ENCODE results near the gene ATP1B2.
"Not testable (repeated sequence)": the region's sequence is repeated elsewhere in the genome, so short reads cannot be mapped to it uniquely, and the experiment has no call there.

Gene ATP1B2

DNA sequence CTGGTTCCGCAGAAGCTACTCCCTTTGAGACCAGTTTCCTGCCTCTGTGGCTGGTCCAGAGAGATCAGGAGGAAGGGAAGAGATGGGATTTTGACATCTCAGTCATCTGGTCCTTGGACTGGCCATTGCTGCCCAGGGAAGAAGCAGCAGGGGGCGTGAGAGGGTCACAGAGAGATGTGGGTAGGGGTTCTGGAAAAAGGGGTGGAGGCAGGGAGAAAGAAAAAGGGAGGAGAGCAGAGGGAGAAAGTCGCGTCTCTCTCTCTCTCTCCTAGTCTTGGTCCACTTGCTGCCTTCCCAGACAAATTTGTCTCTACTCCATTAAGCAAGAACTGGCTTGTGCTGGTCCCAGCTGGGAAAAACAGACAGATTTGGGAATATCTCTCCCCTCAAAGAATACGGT, 16.3 kb upstream of the ATP1B2 start:
- DNase-seq (ENCODE audit: low read depth) = peak; percentile 56

- no peak for DNase-seq (ENCODE audit: low read depth)
Observed at GRCh38 chr17:7636163-7636562, 14.6 kb upstream of the ATP1B2 start.

DNA sequence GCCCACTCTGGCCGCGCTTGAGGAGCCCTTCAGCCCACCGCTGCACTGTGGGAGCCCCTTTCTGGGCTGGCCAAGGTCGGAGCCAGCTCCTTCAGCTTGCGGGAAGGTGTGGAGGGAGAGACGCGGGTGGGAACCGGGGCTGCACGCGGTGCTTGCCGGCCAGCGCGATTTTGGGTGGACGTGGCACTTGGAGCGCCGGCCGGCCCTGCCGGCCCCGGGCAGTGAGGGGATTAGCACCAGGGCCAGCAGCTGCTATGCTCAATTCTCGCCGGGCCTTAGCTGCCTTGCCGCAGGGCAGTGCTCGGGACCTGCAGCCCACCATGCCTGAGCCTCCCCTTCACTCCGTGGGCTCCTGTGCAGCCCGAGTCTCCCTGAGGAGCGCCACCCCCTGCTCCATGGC, 9.9 kb upstream of the ATP1B2 start:
- no peak for DNase-seq (ENCODE audit: low read depth)

DNA sequence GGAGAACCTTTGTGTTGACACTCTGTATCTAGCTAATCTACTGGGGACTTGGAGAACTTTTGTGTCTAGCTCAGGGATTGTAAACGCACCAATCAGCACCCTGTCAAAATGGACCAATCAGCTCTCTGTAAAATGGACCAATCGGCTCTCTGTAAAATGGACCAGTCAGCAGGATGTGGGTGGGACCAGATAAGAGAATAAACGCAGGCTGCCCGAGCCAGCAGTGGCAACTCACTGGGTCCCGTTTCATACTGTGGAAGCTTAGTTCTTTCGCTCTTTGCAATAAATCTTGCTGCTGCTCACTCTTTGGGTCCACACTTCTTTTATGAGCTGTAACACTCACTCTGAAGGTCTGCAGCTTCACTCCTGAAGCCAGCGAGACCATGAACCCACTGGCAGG, 9.1 kb upstream of the ATP1B2 start:
- DNase-seq (ENCODE audit: low read depth) = not testable (repeated sequence)

DNA sequence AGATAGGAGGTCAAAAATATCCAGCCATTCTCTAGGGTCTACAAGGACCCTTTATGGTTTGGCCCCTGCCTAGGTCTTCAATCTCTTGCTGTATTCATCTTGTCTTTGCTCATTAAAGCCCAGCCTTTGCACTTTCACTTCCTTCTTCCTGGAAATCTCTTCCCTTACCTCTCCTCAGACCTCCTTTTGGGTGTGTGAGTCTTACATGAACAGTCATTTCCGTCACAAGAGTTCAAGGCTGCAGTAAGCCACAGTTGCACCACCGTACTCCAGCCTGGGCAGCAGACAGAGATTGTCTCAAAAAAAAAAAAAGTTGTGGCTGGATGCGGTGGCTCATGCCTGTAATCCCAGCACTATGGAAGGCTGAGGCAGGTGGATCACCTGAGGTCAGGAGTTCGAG, 6.0 kb upstream of the ATP1B2 start:
- DNase-seq (ENCODE audit: low read depth) = peak; percentile 14

- DNase-seq (ENCODE audit: low read depth) = no peak
Observed at GRCh38 chr17:7646457-7646856, 4.3 kb upstream of the ATP1B2 start.

GRCh38 chr17:7647018-7647417, 3.7 kb upstream of the ATP1B2 start:
- no peak for DNase-seq (ENCODE audit: low read depth)

DNA sequence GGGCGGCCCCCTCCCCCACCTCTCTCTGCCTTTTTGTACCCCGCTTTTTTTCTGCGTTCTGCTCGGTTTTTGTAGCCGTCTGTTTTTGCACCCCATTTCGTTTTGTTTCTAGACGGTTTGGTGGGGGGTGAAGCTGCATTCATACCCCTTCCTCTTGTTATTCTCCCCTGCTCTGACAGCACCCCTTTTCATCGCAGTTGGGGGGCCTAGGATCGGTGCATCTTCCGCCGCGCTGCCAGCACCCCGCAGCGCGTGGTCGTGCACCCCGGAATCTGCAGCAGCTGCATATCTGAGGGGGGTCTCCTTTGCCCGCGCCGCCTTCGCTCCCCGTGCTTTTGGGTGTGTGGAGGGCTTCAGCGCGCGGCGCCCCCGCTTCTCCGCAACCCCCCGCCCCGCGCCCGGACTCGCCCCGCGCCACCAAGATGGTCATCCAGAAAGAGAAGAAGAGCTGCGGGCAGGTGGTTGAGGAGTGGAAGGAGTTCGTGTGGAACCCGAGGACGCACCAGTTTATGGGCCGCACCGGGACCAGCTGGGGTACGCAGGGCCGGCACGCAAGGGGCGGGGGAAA, 455 bp downstream of the ATP1B2 start:
- DNase-seq (ENCODE audit: low read depth) = no peak

- no peak for DNase-seq (ENCODE audit: low read depth)
Observed at GRCh38 chr17:7651665-7652387, 1.1 kb downstream of the ATP1B2 start.

- no peak for DNase-seq (ENCODE audit: low read depth)
Observed at GRCh38 chr17:7652388-7653356, 1.9 kb downstream of the ATP1B2 start.

GRCh38 chr17:7654832-7655540, 4.3 kb downstream of the ATP1B2 start:
- no peak for DNase-seq (ENCODE audit: low read depth)

GRCh38 chr17:7655541-7655840, 4.8 kb downstream of the ATP1B2 start:
- no peak for DNase-seq (ENCODE audit: low read depth)

DNA sequence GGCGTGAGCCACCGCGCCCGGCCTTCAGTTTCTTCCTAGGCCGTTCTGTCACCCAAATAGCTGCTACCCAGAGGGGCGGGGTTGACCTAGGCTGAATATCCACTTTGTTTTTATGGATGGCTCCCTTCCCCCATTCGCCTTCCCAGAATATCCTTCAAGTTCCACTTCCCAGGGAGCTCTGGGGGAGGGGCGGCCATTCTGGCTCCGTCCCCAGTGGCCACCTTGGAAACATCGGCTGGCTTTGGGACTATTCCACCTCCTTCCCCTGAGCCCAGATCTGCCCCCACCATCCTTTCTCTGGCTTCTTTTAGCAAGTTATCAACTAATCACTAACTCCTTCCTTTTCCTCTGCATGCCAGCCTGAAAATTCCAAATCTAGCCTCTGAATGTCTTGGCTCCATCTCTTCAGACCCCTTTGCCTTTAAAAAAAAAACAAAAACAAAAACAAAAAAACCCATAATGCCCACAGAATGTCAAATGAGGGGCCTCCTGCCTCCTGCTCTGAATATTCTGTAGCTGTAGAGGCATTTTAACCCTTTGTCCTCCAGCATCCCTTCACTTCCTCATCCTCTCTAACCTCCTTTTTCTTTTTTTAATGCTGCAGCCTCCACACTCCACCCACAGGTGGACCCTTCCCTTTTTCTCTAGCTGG, 6.4 kb downstream of the ATP1B2 start:
- no peak for DNase-seq (ENCODE audit: low read depth)

DNA sequence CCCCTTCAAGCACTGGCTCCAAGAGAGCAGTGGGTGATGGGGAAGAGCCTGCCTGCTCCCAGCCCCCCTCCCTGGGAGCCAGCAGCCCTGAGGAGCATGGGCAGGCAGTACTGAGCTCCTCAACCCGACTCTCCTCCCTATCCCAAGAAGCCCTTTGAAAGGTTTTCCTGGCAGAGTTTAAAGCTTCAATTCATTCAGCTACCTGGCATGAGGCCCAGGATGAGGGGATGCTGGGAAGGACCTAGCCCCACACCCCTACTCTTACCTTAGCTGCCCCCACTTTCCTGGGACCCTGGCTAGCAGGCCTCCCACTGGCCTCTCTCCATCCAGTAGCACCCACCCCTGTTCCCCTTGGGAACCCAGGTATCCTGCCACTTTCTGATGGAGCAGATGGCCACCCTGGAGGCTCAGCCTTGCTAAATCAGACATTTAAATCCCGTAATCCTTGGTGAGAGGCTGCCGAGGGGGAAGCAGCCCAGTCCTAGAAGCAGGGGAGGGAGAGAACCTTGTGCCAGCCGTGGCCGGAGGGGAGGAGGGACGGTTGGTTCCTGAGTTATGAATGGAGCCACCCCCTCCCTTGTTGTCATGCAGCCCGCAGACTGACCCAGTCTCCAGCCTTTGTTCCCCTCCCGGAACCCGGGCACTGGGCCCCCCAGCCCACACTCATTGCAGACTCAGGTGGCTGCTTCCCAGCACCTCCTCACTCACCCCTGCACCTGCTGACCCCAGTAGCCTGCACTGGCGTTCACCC, 17.1 kb downstream of the ATP1B2 start:
- no peak for DNase-seq (ENCODE audit: low read depth)

GRCh38 chr17:7668482-7668881, 17.8 kb downstream of the ATP1B2 start:
- no peak for DNase-seq (ENCODE audit: low read depth)

- DNase-seq (ENCODE audit: low read depth) = no peak
Observed at GRCh38 chr17:7673239-7673638, 22.5 kb downstream of the ATP1B2 start.

- DNase-seq (ENCODE audit: low read depth) = no peak
Observed at GRCh38 chr17:7674934-7675333, 24.2 kb downstream of the ATP1B2 start.

DNA sequence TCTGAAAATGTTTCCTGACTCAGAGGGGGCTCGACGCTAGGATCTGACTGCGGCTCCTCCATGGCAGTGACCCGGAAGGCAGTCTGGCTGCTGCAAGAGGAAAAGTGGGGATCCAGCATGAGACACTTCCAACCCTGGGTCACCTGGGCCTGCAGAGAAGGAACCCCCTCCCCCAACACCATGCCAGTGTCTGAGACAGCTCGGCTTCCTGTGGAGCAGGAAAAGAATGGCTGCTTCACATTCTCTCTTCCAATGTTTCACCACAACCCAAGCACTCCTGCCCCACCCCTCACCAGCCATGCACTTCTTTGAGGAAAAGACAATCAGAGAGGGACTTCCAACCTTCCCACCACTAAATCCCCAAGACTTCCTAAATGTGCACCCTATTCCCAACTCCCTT, 25.8 kb downstream of the ATP1B2 start:
- DNase-seq (ENCODE audit: low read depth) = no peak

DNA sequence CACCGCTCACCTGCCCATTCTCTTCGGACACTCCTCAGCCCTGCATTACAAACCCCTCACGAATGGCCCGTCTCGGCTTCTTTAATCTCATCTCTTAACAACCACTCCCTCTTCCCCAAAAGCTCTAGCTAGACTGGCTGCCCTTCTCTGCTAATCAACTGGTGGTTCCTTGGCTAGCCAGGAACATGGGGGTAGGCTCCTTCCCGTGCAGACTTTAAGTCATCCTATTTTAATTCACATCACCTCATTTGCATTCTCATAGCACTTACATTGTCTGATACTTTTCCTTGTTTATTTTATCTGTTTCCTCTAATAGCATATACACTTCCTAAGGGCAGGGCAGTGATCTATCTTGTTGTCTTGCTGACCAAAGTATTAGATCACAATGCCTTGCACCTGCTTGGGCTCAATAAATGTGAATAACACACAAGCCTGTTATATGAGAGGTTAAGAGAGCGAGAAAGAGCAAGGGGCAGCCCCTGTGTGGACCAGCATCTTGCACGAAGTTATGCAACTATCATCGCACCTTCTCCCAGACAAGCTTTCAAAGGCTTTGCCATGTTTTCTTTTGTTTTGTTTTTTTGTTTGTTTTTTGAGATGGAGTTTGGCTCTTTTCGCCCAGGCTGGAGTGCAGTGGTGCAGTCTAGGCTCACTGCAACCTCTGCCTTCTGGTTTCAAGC, 26.8 kb downstream of the ATP1B2 start:
- DNase-seq (ENCODE audit: low read depth) = no peak

- DNase-seq (ENCODE audit: low read depth) = no peak
Observed at GRCh38 chr17:7684851-7685532, 34.3 kb downstream of the ATP1B2 start.
